Hepatocyte (in vitro differentiated cells): Measurements from ENCODE around the gene CCR7. TPM values are rescaled to one million over a fixed set of nuclear protein-coding genes. Genes with fewer than 3 reads are reported as not detected.

ENCODE experiments used
- DNase-seq: peaks from one replicate; pipeline ENCODE4 v3.0.0-alpha.2; 2016; ENCODE audit warnings: low spot score
- H2AFZ ChIP-seq: fragments of 200-600 bp; sonication (generic); 2 replicates; pipeline ENCODE4 v1.6.0; 2016; ENCODE audit warnings: antibody characterized with exemption, mild to moderate bottlenecking
- H3K27ac ChIP-seq: fragments of 200-600 bp; sonication (generic); 2 replicates; pipeline ENCODE4 v1.5.1; 2016; ENCODE audit warnings: mild to moderate bottlenecking
- H3K27me3 ChIP-seq: fragments of 200-600 bp; sonication (generic); 2 replicates; pipeline ENCODE4 v1.6.1; 2016
- H3K36me3 ChIP-seq: fragments of 200-600 bp; sonication (generic); replicated peaks from 2 replicates; pipeline ENCODE4 v1.5.1; 2016; ENCODE audit warnings: low read depth; ENCODE audit not compliant: insufficient read depth
- H3K4me1 ChIP-seq: fragments of 200-600 bp; sonication (generic); 2 replicates; pipeline ENCODE4 v1.5.1; 2016; ENCODE audit warnings: mild to moderate bottlenecking, moderate library complexity; ENCODE audit not compliant: insufficient read depth
- H3K4me2 ChIP-seq: fragments of 200-600 bp; sonication (generic); 2 replicates; pipeline ENCODE4 v1.6.0; 2016
- H3K4me3 ChIP-seq: fragments of 200-600 bp; sonication (generic); 2 replicates; pipeline ENCODE4 v1.5.1; 2016; ENCODE audit warnings: mild to moderate bottlenecking
- H3K79me2 ChIP-seq: fragments of 200-600 bp; sonication (generic); 2 replicates; pipeline ENCODE4 v1.6.0; 2017; ENCODE audit warnings: mild to moderate bottlenecking
- H3K9me2 ChIP-seq: fragments of 200-600 bp; sonication (generic); replicated peaks from 2 replicates; pipeline ENCODE4 v1.6.0; 2017; ENCODE audit warnings: mild to moderate bottlenecking; ENCODE audit not compliant: insufficient read depth
- H3K9me3 ChIP-seq: fragments of 200-600 bp; sonication (generic); 2 replicates; pipeline ENCODE4 v1.5.1; 2016; ENCODE audit warnings: low read depth, mild to moderate bottlenecking
- H4K20me1 ChIP-seq: fragments of 200-600 bp; sonication (generic); 2 replicates; pipeline ENCODE4 v1.6.0; 2016; ENCODE audit warnings: mild to moderate bottlenecking; ENCODE audit not compliant: insufficient read depth, poor library complexity, severe bottlenecking
- EZH2 ChIP-seq: fragments of 200-600 bp; sonication (generic); IDR thresholded peaks from 2 replicates; pipeline ENCODE4 v1.6.1; 2016; ENCODE audit warnings: antibody characterized with exemption, mild to moderate bottlenecking, borderline replicate concordance
- EZH2phosphoT487 ChIP-seq: fragments of 200-600 bp; sonication (generic); IDR thresholded peaks from one replicate; pipeline ENCODE4 v1.6.1; 2018; ENCODE audit warnings: antibody characterized with exemption, mild to moderate bottlenecking, low read depth, moderate library complexity; ENCODE audit not compliant: unreplicated experiment, severe bottlenecking
- WGBS: methylation state at CpG from one replicate; pipeline ENCODE4 v1.1.6; 2016; ENCODE audit warnings: low lambda C conversion rate; ENCODE audit errors: missing lambda C conversion rate; 5-methylcytosine and 5-hydroxymethylcytosine counted together
- polyA plus RNA-seq: library from polyadenylated mRNA; unstranded; fragments of >200 nt; fragmentation: Nextera tagmentation; extraction: Ambion mirVana; gene quantifications from 2 replicates; pipeline ENCODE4 v1.2.1, GENCODE V29; 2016
- total RNA-seq: library from RNA; depleted of rRNA; stranded (reverse); fragments of >200 nt; gene quantifications from 2 replicates; pipeline ENCODE4 v1.2.3, GENCODE V29; 2014
- TF ChIP-seq, protein P1 (sequence below): fragments of 200-600 bp; sonication (generic); IDR thresholded peaks from 2 replicates; pipeline ENCODE4 v1.5.1; 2016; ENCODE audit warnings: antibody characterized with exemption, mild to moderate bottlenecking; ENCODE audit not compliant: poor library complexity

Gene CCR7
- total and polyA plus RNA-seq, 2 experiments from 2014 or later, result 2.8 to 4.1 TPM

DNA sequence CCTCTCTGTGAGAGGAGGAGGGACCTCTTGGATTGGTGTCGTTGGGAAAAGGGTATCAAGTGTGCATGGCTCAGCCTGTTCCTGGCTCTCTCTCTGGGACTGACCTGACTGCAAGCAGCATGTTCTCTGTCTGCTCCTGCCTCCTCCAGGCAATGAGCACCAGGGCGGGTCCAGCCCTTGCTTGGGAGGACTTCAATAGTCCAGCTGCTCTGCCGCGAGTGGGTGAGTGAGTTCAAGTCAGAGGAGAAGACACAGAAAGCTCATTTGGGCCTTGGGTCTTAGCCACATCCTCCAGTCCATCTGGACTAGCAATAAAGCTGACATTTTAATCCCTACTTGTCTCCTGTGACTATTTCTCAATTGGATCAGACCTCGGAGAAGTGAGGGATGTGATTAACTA, 38.6 kb downstream of the CCR7 start:
- no peaks in the 10 kb centered on the region for H3K27me3 ChIP-seq
- no peak overlapping the region for H3K4me2 ChIP-seq
- H3K9me3 ChIP-seq, result no peaks in the 10 kb centered on the region
- no peak overlapping the region for H3K27ac ChIP-seq
- H3K4me1 ChIP-seq, result no peaks in the 10 kb centered on the region
- no peak overlapping the region for H2AFZ ChIP-seq
- H3K9me2 ChIP-seq, result no peaks in the 10 kb centered on the region
- no peaks in the 10 kb centered on the region for H4K20me1 ChIP-seq
- WGBS, result 74% methylated on average over 5 of the region's 5 CpGs
- no peaks in the 10 kb centered on the region for H3K36me3 ChIP-seq
- H3K4me3 ChIP-seq, result no peak overlapping the region
- no peaks in the 10 kb centered on the region for H3K79me2 ChIP-seq
- no peak for DNase-seq
- no peak for TF ChIP-seq EZH2

DNA sequence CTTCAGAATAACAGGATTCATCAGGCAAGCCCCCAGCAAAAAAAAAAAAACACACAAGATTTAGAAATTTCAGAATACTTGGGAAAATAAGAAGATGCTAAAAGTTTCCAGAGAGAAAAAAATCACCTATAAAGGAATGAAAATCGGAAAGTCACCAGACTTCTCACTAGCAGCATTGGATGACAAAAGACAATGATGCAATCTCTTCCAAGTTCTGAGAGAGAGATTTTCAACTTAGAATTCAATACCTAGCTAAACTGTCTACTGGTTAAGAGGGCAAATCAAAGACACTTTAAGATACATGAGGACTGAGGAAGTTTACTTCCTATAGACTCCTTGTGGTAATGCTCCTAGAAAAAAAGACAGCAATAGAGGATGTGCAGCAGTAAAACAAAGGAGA, 40.0 kb downstream of the CCR7 start:
- no peak for DNase-seq
- TF ChIP-seq EZH2phosphoT487, result no peak
- TF ChIP-seq, protein P1, sequence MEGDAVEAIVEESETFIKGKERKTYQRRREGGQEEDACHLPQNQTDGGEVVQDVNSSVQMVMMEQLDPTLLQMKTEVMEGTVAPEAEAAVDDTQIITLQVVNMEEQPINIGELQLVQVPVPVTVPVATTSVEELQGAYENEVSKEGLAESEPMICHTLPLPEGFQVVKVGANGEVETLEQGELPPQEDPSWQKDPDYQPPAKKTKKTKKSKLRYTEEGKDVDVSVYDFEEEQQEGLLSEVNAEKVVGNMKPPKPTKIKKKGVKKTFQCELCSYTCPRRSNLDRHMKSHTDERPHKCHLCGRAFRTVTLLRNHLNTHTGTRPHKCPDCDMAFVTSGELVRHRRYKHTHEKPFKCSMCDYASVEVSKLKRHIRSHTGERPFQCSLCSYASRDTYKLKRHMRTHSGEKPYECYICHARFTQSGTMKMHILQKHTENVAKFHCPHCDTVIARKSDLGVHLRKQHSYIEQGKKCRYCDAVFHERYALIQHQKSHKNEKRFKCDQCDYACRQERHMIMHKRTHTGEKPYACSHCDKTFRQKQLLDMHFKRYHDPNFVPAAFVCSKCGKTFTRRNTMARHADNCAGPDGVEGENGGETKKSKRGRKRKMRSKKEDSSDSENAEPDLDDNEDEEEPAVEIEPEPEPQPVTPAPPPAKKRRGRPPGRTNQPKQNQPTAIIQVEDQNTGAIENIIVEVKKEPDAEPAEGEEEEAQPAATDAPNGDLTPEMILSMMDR, result no peak
- no peak for TF ChIP-seq EZH2
- Histone ChIP-seq H3K9me2 (no peaks in the 10 kb centered on the region), H3K27ac (no peak overlapping the region), H3K27me3 (no peaks in the 10 kb centered on the region), H3K79me2 (no peaks in the 10 kb centered on the region), H3K36me3 (no peaks in the 10 kb centered on the region), H3K4me2 (no peak overlapping the region), H3K4me3 (no peak overlapping the region), H2AFZ (no peak overlapping the region), H4K20me1 (no peaks in the 10 kb centered on the region), H3K9me3 (no peaks in the 10 kb centered on the region), H3K4me1 (no peaks in the 10 kb centered on the region)
- 100% methylated on average over 1 of the region's 1 CpG for WGBS

DNA sequence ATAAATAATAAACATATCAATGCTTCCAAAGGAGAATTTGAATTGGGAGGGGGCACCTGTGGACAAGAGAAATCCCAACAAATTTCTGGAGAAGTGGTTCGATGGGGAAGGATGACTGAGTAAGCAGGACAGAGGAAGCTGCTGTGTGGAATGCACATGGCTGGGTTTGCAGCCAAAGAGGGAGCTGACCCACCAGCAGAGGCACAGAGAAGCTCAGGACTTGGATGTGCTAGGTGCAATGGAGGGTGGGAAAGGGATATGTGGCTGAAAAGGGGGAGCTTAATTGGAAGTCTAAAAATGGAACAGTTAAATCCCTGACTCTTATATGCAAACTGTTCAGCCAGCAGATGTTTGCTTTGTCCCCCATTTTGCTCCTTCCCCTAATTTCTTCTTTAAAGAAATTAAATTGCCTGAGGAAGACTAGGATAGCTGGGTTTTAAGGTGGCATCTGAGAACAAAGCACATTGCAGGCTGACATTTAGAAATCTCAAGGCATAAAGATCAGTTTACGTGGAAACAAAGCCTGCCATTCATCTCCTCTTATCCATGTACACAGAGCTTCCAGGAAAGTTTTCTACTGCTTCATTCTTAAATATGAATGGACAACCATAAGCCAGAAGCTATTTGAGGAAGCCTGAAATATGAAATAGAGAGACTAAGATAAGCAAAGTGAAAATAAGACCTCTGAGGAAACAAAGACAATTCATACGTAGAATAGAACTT, 40.9 kb downstream of the CCR7 start:
- H3K9me2 ChIP-seq, result no peaks in the 10 kb centered on the region
- no peaks in the 10 kb centered on the region for H3K36me3 ChIP-seq
- no peak overlapping the region for H2AFZ ChIP-seq
- DNase-seq, result no peak
- H4K20me1 ChIP-seq, result no peaks in the 10 kb centered on the region
- no peak overlapping the region for H3K4me2 ChIP-seq
- H3K27me3 ChIP-seq, result no peaks in the 10 kb centered on the region
- H3K4me1 ChIP-seq, result no peaks in the 10 kb centered on the region
- TF ChIP-seq EZH2, result no peak
- TF ChIP-seq EZH2phosphoT487, result no peak
- TF ChIP-seq, protein P1, result no peak
- no peaks in the 10 kb centered on the region for H3K79me2 ChIP-seq
- no peak overlapping the region for H3K27ac ChIP-seq
- no peak overlapping the region for H3K4me3 ChIP-seq
- WGBS, result 82% methylated on average over 3 of the region's 3 CpGs
- H3K9me3 ChIP-seq, result no peaks in the 10 kb centered on the region

DNA sequence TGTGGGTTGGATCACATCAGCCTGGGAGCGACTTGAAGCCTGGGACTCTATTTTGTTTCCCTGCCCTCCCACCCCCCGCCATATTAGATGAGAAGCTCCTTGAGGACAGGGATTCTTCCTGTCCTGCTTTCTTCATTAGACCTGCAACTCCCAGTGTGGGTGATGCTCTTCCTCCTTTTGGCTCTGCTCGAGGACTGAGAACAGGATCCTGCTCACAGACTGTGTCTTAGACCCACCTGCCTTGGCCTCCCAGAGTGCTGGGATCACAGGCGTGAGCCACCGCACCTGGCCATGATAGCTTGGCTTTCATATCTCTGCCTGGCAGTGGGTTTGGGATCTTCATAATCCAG, 42.3 kb downstream of the CCR7 start:
- Histone ChIP-seq H3K9me2 (no peaks in the 10 kb centered on the region), H3K27me3 (no peaks in the 10 kb centered on the region), H3K27ac (no peak overlapping the region), H3K4me1 (no peaks in the 10 kb centered on the region), H3K4me2 (no peak overlapping the region), H3K36me3 (no peaks in the 10 kb centered on the region), H4K20me1 (no peaks in the 10 kb centered on the region), H3K4me3 (no peak overlapping the region), H2AFZ (no peak overlapping the region), H3K79me2 (no peaks in the 10 kb centered on the region), H3K9me3 (no peaks in the 10 kb centered on the region)
- DNase-seq, result no peak
- no peak for TF ChIP-seq EZH2phosphoT487
- no peak for TF ChIP-seq EZH2
- TF ChIP-seq, protein P1, result no peak
- WGBS, result 96% methylated on average over 4 of the region's 5 CpGs
